Effector CD8-positive, alpha-beta T cell (primary cell): ENCODE results near the gene MASP1.

Experiments used
- DNase-seq: peaks from one replicate; lab custom pipeline; 2025; lab: John Stamatoyannopoulos, UW
- total RNA-seq, 4 experiments: gene quantifications; one replicate each; lab custom pipeline; 2026; lab: John Stamatoyannopoulos, UW

Gene MASP1
- total RNA-seq: 0 to 0.18 (median 0) reads per million in 4 experiments

- no peak for DNase-seq
Measured at GRCh38 chr3:187291512-187292132, at the start of gene MASP1. Gene MASP1, minus strand, starts transcription at chr3:187291737. Its CDS starts 105 bp downstream, at chr3:187291632.

- DNase-seq: no peak
Measured at GRCh38 chr3:187340578-187340977, 49.0 kb upstream of the MASP1 start.

- no peak for DNase-seq
Measured at GRCh38 chr3:187336322-187336721, 44.8 kb upstream of the MASP1 start.

GRCh38 chr3:187334904-187335303 lies 43.4 kb upstream of the MASP1 start:
- no peak for DNase-seq

GRCh38 chr3:187328691-187329090 lies 37.2 kb upstream of the MASP1 start:
- DNase-seq: no peak

GRCh38 chr3:187327845-187328244 lies 36.3 kb upstream of the MASP1 start:
- DNase-seq: no peak

- no peak for DNase-seq
Measured at GRCh38 chr3:187325632-187326031, 34.1 kb upstream of the MASP1 start.

- DNase-seq: no peak
Measured at GRCh38 chr3:187323091-187323490, 31.6 kb upstream of the MASP1 start.

GRCh38 chr3:187322291-187322690 lies 30.8 kb upstream of the MASP1 start:
- DNase-seq: no peak

- no peak for DNase-seq
Measured at GRCh38 chr3:187321766-187322165, 30.2 kb upstream of the MASP1 start.

- peak; percentile 13 for DNase-seq
Measured at GRCh38 chr3:187319699-187320302, 28.3 kb upstream of the MASP1 start.

GRCh38 chr3:187318819-187319616 lies 27.5 kb upstream of the MASP1 start:
- peak; percentile 2 for DNase-seq

- DNase-seq: no peak
Measured at GRCh38 chr3:187315872-187316271, 24.3 kb upstream of the MASP1 start.

- no peak for DNase-seq
Measured at GRCh38 chr3:187314176-187314575, 22.6 kb upstream of the MASP1 start.

- no peak for DNase-seq
Measured at GRCh38 chr3:187310954-187311470, 19.5 kb upstream of the MASP1 start.

- no peak for DNase-seq
Measured at GRCh38 chr3:187310226-187310625, 18.7 kb upstream of the MASP1 start.

- DNase-seq: no peak
Measured at GRCh38 chr3:187305881-187306280, 14.3 kb upstream of the MASP1 start.

- no peak for DNase-seq
Measured at GRCh38 chr3:187299611-187300010, 8.1 kb upstream of the MASP1 start.

GRCh38 chr3:187296911-187297310 lies 5.4 kb upstream of the MASP1 start:
- DNase-seq: no peak

GRCh38 chr3:187296058-187296457 lies 4.5 kb upstream of the MASP1 start:
- DNase-seq: no peak

GRCh38 chr3:187295316-187296034 lies 3.9 kb upstream of the MASP1 start:
- no peak for DNase-seq
